HepG2 (cell line): ENCODE results near the gene C4orf17. TPM values are rescaled to one million over a fixed set of nuclear protein-coding genes. Genes with fewer than 3 reads are reported as not detected.

Experiments
- ATF4 ChIP-seq, 2 experiments: fragments of 450-650 bp in 1 of 2; sonication (generic) in 1 of 2; formaldehyde crosslinking; IDR thresholded peaks; 2 replicates each; pipeline versions ENCODE4 v1.5.0 to v1.8.0; 2020 to 2022; ENCODE audit warnings: mild to moderate bottlenecking in 1 of 2, missing genetic modification reagents in 1 of 2
- CREB1 ChIP-seq, 2 experiments: fragments of 450-650 bp in 1 of 2; IDR thresholded peaks; 2 replicates each; pipeline ENCODE4 v1.6.1; 2016 to 2017; ENCODE audit warnings: control low read depth in 1 of 2, mild to moderate bottlenecking in 1 of 2, missing compliant biosample characterization in 1 of 2, missing genetic modification characterization in 1 of 2
- CSRNP2 ChIP-seq: sonication (generic); formaldehyde crosslinking; conservative IDR thresholded peaks from 2 replicates; pipeline ENCODE4 v1.8.0; 2022; ENCODE audit warnings: low read depth, missing genetic modification reagents
- GTF3A ChIP-seq: sonication (generic); formaldehyde crosslinking; conservative IDR thresholded peaks from 2 replicates; pipeline ENCODE4 v1.4.0; 2020; ENCODE audit warnings: mild to moderate bottlenecking, missing genetic modification reagents
- HOXA3 ChIP-seq: sonication (generic); formaldehyde crosslinking; IDR thresholded peaks from 2 replicates; pipeline ENCODE4 v1.5.0; 2020; ENCODE audit warnings: missing genetic modification reagents
- IRX3 ChIP-seq: sonication (generic); formaldehyde crosslinking; IDR thresholded peaks from 2 replicates; pipeline ENCODE4 v1.8.1; 2023; ENCODE audit warnings: mild to moderate bottlenecking, low read depth, missing genetic modification reagents, borderline replicate concordance
- MEF2D ChIP-seq: sonication (generic); formaldehyde crosslinking; IDR thresholded peaks from 2 replicates; pipeline ENCODE4 v1.5.1; 2020; ENCODE audit warnings: mild to moderate bottlenecking, missing genetic modification reagents
- NR2C2 ChIP-seq: sonication (generic); formaldehyde crosslinking; IDR thresholded peaks from 2 replicates; pipeline ENCODE4 v1.4.0; 2020; ENCODE audit warnings: missing genetic modification reagents, mild to moderate bottlenecking, moderate library complexity, borderline replicate concordance
- REPIN1 ChIP-seq: sonication (generic); formaldehyde crosslinking; IDR thresholded peaks from 2 replicates; pipeline ENCODE4 v1.8.0; 2022; ENCODE audit warnings: missing genetic modification reagents, low read depth, mild to moderate bottlenecking, borderline replicate concordance
- STAT5B ChIP-seq: sonication (generic); formaldehyde crosslinking; IDR thresholded peaks from 2 replicates; pipeline ENCODE4 v1.4.0; 2020; ENCODE audit warnings: missing genetic modification reagents
- ZBTB20 ChIP-seq: sonication (generic); formaldehyde crosslinking; IDR thresholded peaks from 2 replicates; pipeline ENCODE4 v1.8.1; 2023; ENCODE audit warnings: missing genetic modification reagents, low read depth, mild to moderate bottlenecking, borderline replicate concordance
- ZFP37 ChIP-seq: sonication (generic); formaldehyde crosslinking; IDR thresholded peaks from 2 replicates; pipeline ENCODE4 v1.4.0; 2020; ENCODE audit warnings: missing genetic modification reagents, borderline replicate concordance
- ZNF678 ChIP-seq: sonication (generic); formaldehyde crosslinking; IDR thresholded peaks from 2 replicates; pipeline ENCODE4 v1.4.0; 2020; ENCODE audit warnings: mild to moderate bottlenecking, missing genetic modification reagents
- ZNF687 ChIP-seq: sonication (generic); formaldehyde crosslinking; IDR thresholded peaks from 2 replicates; pipeline ENCODE4 v1.5.1; 2020; ENCODE audit warnings: mild to moderate bottlenecking, missing genetic modification reagents, moderate library complexity
- ZNF768 ChIP-seq: sonication (generic); formaldehyde crosslinking; IDR thresholded peaks from 2 replicates; pipeline ENCODE4 v1.4.0; 2020; ENCODE audit warnings: missing genetic modification reagents
- ZSCAN21 ChIP-seq: sonication (generic); formaldehyde crosslinking; IDR thresholded peaks from 2 replicates; pipeline ENCODE4 v1.8.0; 2022; ENCODE audit warnings: mild to moderate bottlenecking, missing genetic modification reagents, moderate library complexity, borderline replicate concordance
- polyA plus RNA-seq, 8 experiments: library from polyadenylated mRNA; depleted of rRNA in 3 of 8; stranded (reverse) in 7 of 8; unstranded in 1 of 8; fragments of >200 nt; fragmentation: Illumina TruSeq in 4 of 8; extraction: Trizol in 4 of 8; gene quantifications; 2 replicates each; pipeline versions ENCODE4 v1.2.1 to v1.2.3, GENCODE V29; 2011 to 2016; ENCODE audit warnings: low read depth in 4 of 8, missing spikeins in 1 of 8, mixed read lengths in 1 of 8; ENCODE audit not compliant: insufficient read depth in 1 of 8
- total RNA-seq, 5 experiments: library from RNA; depleted of rRNA; stranded (reverse); fragments of >200 nt; fragmentation: Illumina TruSeq; extraction: Trizol; gene quantifications; 2 replicates each; pipeline ENCODE4 v1.2.3, GENCODE V29; 2016; ENCODE audit warnings: low read depth in 1 of 5
- TF ChIP-seq, protein P1 (sequence below): IDR thresholded peaks from 2 replicates; pipeline ENCODE4 v1.6.1; 2016; ENCODE audit warnings: control low read depth
- TF ChIP-seq, protein P2 (sequence below): sonication (generic); formaldehyde crosslinking; IDR thresholded peaks from 2 replicates; pipeline ENCODE4 v1.4.0; 2020; ENCODE audit warnings: mild to moderate bottlenecking, missing genetic modification reagents

The C4orf17 gene
- total and polyA plus RNA-seq, 2 of the 13 experiments (the other 11 are each of a cell fraction or from before 2014, with no cell fraction given) = not detected

GRCh38 chr4:99563310-99564186 lies 52.7 kb downstream of the C4orf17 start, which contains the start of gene TRMT10A (continued):
- no peak for TF ChIP-seq ZSCAN21
- no peak for TF ChIP-seq ZFP37 (CRISPR knock-in tag)
- TF ChIP-seq NR2C2 (CRISPR knock-in tag) = peak; percentile 98
- peak; percentile 65; the same call in 1 of the 2 replicates for TF ChIP-seq ZBTB20
- 0 out of 2 replicates have a peak, but pooled peaks have one; percentile 41 for TF ChIP-seq ZNF678 (CRISPR knock-in tag)
- peak; percentile 55; the same call in 1 of the 2 replicates for TF ChIP-seq ZNF768 (CRISPR knock-in tag)
- 0 out of 2 replicates have a peak, but pooled peaks have one; percentile 18 for TF ChIP-seq REPIN1
- peak in 1 of 2 experiments; percentile 48; a peak in 1 of 4 replicates for TF ChIP-seq ATF4 (CRISPR knock-in tag; IDR thresholded peaks at IDR 0.05)
- no peak for TF ChIP-seq CSRNP2 (CRISPR knock-in tag)
- TF ChIP-seq STAT5B (CRISPR knock-in tag) = no peak
- TF ChIP-seq, protein P1, sequence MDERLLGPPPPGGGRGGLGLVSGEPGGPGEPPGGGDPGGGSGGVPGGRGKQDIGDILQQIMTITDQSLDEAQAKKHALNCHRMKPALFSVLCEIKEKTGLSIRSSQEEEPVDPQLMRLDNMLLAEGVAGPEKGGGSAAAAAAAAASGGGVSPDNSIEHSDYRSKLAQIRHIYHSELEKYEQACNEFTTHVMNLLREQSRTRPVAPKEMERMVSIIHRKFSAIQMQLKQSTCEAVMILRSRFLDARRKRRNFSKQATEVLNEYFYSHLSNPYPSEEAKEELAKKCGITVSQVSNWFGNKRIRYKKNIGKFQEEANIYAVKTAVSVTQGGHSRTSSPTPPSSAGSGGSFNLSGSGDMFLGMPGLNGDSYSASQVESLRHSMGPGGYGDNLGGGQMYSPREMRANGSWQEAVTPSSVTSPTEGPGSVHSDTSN (CRISPR knock-in tag) = peak; percentile 78
- TF ChIP-seq MEF2D (CRISPR knock-in tag) = 0 out of 2 replicates have a peak, but pooled peaks have one; percentile 53
- TF ChIP-seq HOXA3 = peak; percentile 94
- TF ChIP-seq, protein P2, sequence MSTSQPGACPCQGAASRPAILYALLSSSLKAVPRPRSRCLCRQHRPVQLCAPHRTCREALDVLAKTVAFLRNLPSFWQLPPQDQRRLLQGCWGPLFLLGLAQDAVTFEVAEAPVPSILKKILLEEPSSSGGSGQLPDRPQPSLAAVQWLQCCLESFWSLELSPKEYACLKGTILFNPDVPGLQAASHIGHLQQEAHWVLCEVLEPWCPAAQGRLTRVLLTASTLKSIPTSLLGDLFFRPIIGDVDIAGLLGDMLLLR (CRISPR knock-in tag) = no peak
- peak; percentile 75 for TF ChIP-seq ZNF687 (CRISPR knock-in tag)
- no peak; the same call in 1 of the 2 replicates for TF ChIP-seq GTF3A (CRISPR knock-in tag)
- TF ChIP-seq IRX3 (CRISPR knock-in tag) = no peak
- TF ChIP-seq CREB1 (IDR thresholded peaks at IDR 0.05) = peak; percentile 94
- peak; percentile 99 for TF ChIP-seq CREB1 (CRISPR knock-in tag; IDR thresholded peaks at IDR 0.05)
